GM12878 (cell line): ENCODE measurements around the gene USP5. TPM values are rescaled to one million over a fixed set of nuclear protein-coding genes. Genes with fewer than 3 reads are reported as not detected.

Experiments used
- ATAC-seq: fragments of 200-7000 bp; cut with Tn5 transposase; 3 replicates; pipeline ENCODE4 v1.9.1; 2020; ENCODE audit warnings: mild to moderate bottlenecking, moderate library complexity
- BruUV-seq: library from RNA; stranded (reverse); fragments of 400-500 nt; replicated peaks from 2 replicates; lab custom pipeline; 2021; lab: Mats Ljungman, UMichigan
- CTCF ChIA-PET: fragments of 300-600 bp; sonication (Branson Sonifier 250); formaldehyde crosslinking; extraction: SDS; loops from one replicate; lab custom pipeline; 2021; ENCODE audit warnings: inconsistent platforms; lab: Yijun Ruan, JAX
- POLR2A ChIA-PET: fragments of 350-600 bp; formaldehyde crosslinking; extraction: SDS; loops from one replicate; lab custom pipeline; 2021; ENCODE audit warnings: inconsistent platforms; lab: Charles Lee
- RAD21 ChIA-PET: fragments of 300-600 bp; sonication (Branson Sonifier 250); formaldehyde crosslinking; loops from one replicate; lab custom pipeline; 2023; ENCODE audit warnings: antibody characterized with exemption; ENCODE audit not compliant: unreplicated experiment; lab: Charles Lee
- SMC1A ChIA-PET: fragments of 300-600 bp; sonication (Branson Sonifier 250); formaldehyde crosslinking; loops from one replicate; lab custom pipeline; 2023; ENCODE audit not compliant: unreplicated experiment, uncharacterized antibody; lab: Charles Lee
- DNase-seq: peaks from one replicate; pipeline ENCODE4 v3.0.0-alpha.2; 2011; ENCODE audit warnings: low read depth, low spot score
- FAIRE-seq: peaks from 3 replicates; lab custom pipeline; 2011; peaks lifted over from hg19 to GRCh38; lab: Jason Lieb, UNC
- H2AFZ ChIP-seq: 2 replicates; pipeline ENCODE4 v1.6.0; 2011; ENCODE audit warnings: low read depth, low read length, control low read depth; ENCODE audit not compliant: control insufficient read depth
- H3K27ac ChIP-seq: 2 replicates; pipeline ENCODE4 v1.5.1; 2011; ENCODE audit warnings: control low read depth; ENCODE audit not compliant: control insufficient read depth, insufficient read depth
- H3K27me3 ChIP-seq, 2 experiments: replicated peaks in 1 of 2; 2 replicates each; pipeline versions ENCODE4 v1.6.0 to v1.6.1; 2011; ENCODE audit warnings: low read length in 1 of 2; ENCODE audit not compliant: control insufficient read depth in 2 of 2, insufficient read depth in 2 of 2
- H3K36me3 ChIP-seq, 2 experiments: 2 replicates each; pipeline ENCODE4 v1.5.1; 2011; ENCODE audit warnings: low read length in 1 of 2; ENCODE audit not compliant: control insufficient read depth in 2 of 2, insufficient read depth in 2 of 2
- H3K4me1 ChIP-seq: 2 replicates; pipeline ENCODE4 v1.6.1; 2011; ENCODE audit warnings: mild to moderate bottlenecking, low read length, moderate library complexity, mixed read lengths; ENCODE audit not compliant: control insufficient read depth, insufficient read depth
- H3K4me2 ChIP-seq: 2 replicates; pipeline ENCODE4 v1.6.0; 2011; ENCODE audit warnings: control low read depth; ENCODE audit not compliant: control insufficient read depth, insufficient read depth
- H3K4me3 ChIP-seq: fragments of 200-600 bp; sonication (generic); 2 replicates; pipeline ENCODE4 v1.5.1; 2016
- H3K79me2 ChIP-seq: 2 replicates; pipeline ENCODE4 v1.6.0; 2011; ENCODE audit warnings: low read length; ENCODE audit not compliant: control insufficient read depth, insufficient read depth
- H3K9ac ChIP-seq: 2 replicates; pipeline ENCODE4 v1.8.0; 2011; ENCODE audit warnings: low read length, control low read depth, mixed read lengths; ENCODE audit not compliant: control insufficient read depth, insufficient read depth
- H3K9me3 ChIP-seq: replicated peaks from 3 replicates; pipeline ENCODE4 v1.5.1; 2011; ENCODE audit warnings: mild to moderate bottlenecking, low read length; ENCODE audit not compliant: control insufficient read depth, insufficient read depth
- H4K20me1 ChIP-seq: 2 replicates; pipeline ENCODE4 v1.6.0; 2011; ENCODE audit not compliant: control insufficient read depth, insufficient read depth
- BACH1 ChIP-seq: fragments of 450-650 bp; IDR thresholded peaks from 2 replicates; pipeline ENCODE4 v1.6.1; 2017; ENCODE audit warnings: mild to moderate bottlenecking, borderline replicate concordance
- EED ChIP-seq: sonication (generic); IDR thresholded peaks from 2 replicates; pipeline ENCODE4 v1.6.1; 2016; ENCODE audit warnings: antibody characterized with exemption, low read depth
- ETV6 ChIP-seq, 2 experiments: fragments of 450-650 bp in 1 of 2; IDR thresholded peaks in 1 of 2; conservative IDR thresholded peaks in 1 of 2; 2 replicates each; pipeline ENCODE4 v1.6.1; 2014; ENCODE audit warnings: antibody characterized with exemption in 1 of 2, borderline replicate concordance in 1 of 2, low read depth in 1 of 2, mild to moderate bottlenecking in 1 of 2, moderate library complexity in 1 of 2
- IRF4 ChIP-seq: IDR thresholded peaks from 2 replicates; pipeline ENCODE4 v1.6.1; 2011; ENCODE audit warnings: low read depth, low read length
- MTA3 ChIP-seq: IDR thresholded peaks from 2 replicates; pipeline ENCODE4 v1.6.1; 2012; ENCODE audit warnings: low read length, inconsistent platforms, borderline replicate concordance
- SREBF1 ChIP-seq: IDR thresholded peaks from 2 replicates; pipeline ENCODE4 v1.6.1; 2012; ENCODE audit warnings: mild to moderate bottlenecking, low read length
- ZNF274 ChIP-seq: IDR thresholded peaks from one replicate; pipeline ENCODE4 v1.8.0; 2011; ENCODE audit not compliant: insufficient read length, insufficient read depth
- WGBS: methylation state at CpG from one replicate; pipeline ENCODE4 v1.1.6; 2016; ENCODE audit warnings: low lambda C conversion rate; ENCODE audit not compliant: insufficient replicate concordance, insufficient coverage; ENCODE audit errors: missing lambda C conversion rate; 5-methylcytosine and 5-hydroxymethylcytosine counted together
- in situ Hi-C: fragments of 300-500 bp; cut with MboI; formaldehyde crosslinking; loops from 9 replicates; pipeline ENCODE4 v1.14.3; 2018; ENCODE audit warnings: mixed read lengths
- intact Hi-C: fragments of 100-400 bp; cut with micrococcal nuclease; formaldehyde crosslinking; loops from one replicate; pipeline ENCODE4 v1.14.2; 2022; ENCODE audit not compliant: unreplicated experiment
- polyA plus RNA-seq, 11 experiments: library from polyadenylated mRNA; depleted of rRNA in 4 of 11; unstranded in 6 of 11; stranded (reverse) in 5 of 11; fragments of >200 nt; fragmentation: Nextera tagmentation in 4 of 11; fragmentation: Illumina TruSeq in 1 of 11; extraction: Ambion mirVana in 4 of 11; extraction: Trizol in 1 of 11; gene quantifications; 1 replicate in 1 of 11; 2 replicates in 10 of 11; pipeline versions ENCODE4 v1.2.1 to v1.2.3, GENCODE V29; 2011 to 2016; ENCODE audit warnings: inconsistent platforms in 2 of 11, missing spikeins in 2 of 11, low read depth in 1 of 11
- total RNA-seq, 4 experiments: library from RNA; depleted of rRNA in 3 of 4; stranded (reverse); fragments of >200 nt in 3 of 4; fragmentation: Illumina TruSeq in 1 of 4; extraction: Trizol in 1 of 4; gene quantifications; 2 replicates each; pipeline versions ENCODE4 v1.2.1 to v1.2.3, GENCODE V29; 2013 to 2021
- TF ChIP-seq, protein P1 (sequence below): fragments of 450-650 bp; IDR thresholded peaks from 2 replicates; pipeline ENCODE4 v1.6.1; 2018; ENCODE audit warnings: borderline replicate concordance, mild to moderate bottlenecking; ENCODE audit not compliant: partially characterized antibody

USP5 gene
- total and polyA plus RNA-seq, 10 of the 15 experiments (the other 5 are each of a cell fraction or from before 2014, with no cell fraction given) = 2.5 to 124 (median 74.6) TPM

DNA sequence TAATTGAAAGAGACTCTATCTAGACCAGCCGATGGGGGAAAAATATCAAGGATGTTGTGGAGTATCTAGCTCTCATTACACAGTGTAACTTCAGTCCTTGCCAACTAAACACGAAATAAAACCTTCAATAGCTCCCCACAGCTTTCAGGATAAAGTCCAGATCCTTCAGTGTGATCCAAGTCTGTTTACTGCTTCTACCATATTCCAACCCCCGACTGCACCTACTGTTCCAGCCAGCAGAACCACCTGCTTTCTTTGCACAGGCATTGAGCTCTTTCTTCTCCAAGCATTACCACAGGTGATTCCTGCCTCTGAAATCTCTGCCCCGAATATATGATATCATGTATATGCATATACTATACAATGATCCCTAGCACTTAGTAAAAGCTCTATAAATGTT, 50.5 kb downstream of the USP5 start:
- FAIRE-seq (no peak), DNase-seq (no peak)
- ChIA-PET SMC1A (interaction anchor here (0.8 kb wide), 1 partner anchor 9 kb away, joined by 3 read pairs; no protein-coding TSS in a partner anchor), RAD21 (interaction anchor here (0.8 to 1.5 kb wide), 2 partner anchors 27 to 33 kb away, joined by 3 to 4 read pairs; no protein-coding TSS in a partner anchor)
- 83% methylated on average over 4 of the region's 4 CpGs for WGBS
- no peaks in the 10 kb centered on the region for H3K27me3 ChIP-seq
- in situ Hi-C loops = no loop called here
- no peak overlapping the region for H3K9ac ChIP-seq
- intact Hi-C loops = no loop called here
- H3K4me3 ChIP-seq = no peak overlapping the region
- H3K4me1 ChIP-seq = peaks cover 7% of the 10 kb centered on the region; the same call in 1 of the 2 replicates
- no peak overlapping the region for H2AFZ ChIP-seq
- H3K27ac ChIP-seq = no peak overlapping the region
- no peaks in the 10 kb centered on the region for H3K9me3 ChIP-seq
- no TSS peak for BruUV-seq
- TF ChIP-seq EED (no peak), MTA3 (no peak), IRF4 (no peak), BACH1 (no peak)
- TF ChIP-seq, all 136 proteins: peak for 0
- CTCF ChIA-PET = interaction anchor here (0.8 to 2.6 kb wide), 5 partner anchors 9 to 33 kb away, joined by 3 to 15 read pairs (median 4); partner anchors contain the start of gene SPSB2
- no peaks in the 10 kb centered on the region for H3K36me3 ChIP-seq
- H3K4me2 ChIP-seq = no peak overlapping the region
- no peak for ATAC-seq
- no peaks in the 10 kb centered on the region for H4K20me1 ChIP-seq
- POLR2A ChIA-PET = interaction anchor here (0.9 to 1.3 kb wide), 3 partner anchors 9 to 30 kb away, joined by 3 to 4 read pairs (median 3); partner anchors contain the start of gene SPSB2
- H3K79me2 ChIP-seq = no peaks in the 10 kb centered on the region

DNA sequence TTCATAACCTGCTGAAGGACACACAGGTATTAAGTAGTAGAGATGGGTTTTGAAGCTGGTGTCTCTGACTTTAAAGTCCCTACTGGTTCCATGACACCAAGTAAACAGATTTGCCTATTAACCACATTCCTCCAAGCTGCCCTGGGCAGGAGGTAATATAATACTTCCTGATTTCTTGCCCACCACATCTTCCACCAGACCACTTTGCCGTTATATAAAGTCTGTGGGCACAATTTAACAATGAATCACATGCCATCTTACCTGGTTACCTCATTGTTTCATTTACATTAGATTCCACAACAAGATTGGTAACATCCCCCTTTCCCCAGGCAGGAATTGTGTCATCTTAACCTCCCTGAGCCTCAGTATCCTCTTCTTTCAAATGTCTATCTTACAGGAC, 51.8 kb downstream of the USP5 start:
- no peaks in the 10 kb centered on the region for H3K36me3 ChIP-seq
- SMC1A ChIA-PET = no interaction called here
- TF ChIP-seq ZNF274 = no peak
- TF ChIP-seq SREBF1 = no peak
- TF ChIP-seq, protein P1, sequence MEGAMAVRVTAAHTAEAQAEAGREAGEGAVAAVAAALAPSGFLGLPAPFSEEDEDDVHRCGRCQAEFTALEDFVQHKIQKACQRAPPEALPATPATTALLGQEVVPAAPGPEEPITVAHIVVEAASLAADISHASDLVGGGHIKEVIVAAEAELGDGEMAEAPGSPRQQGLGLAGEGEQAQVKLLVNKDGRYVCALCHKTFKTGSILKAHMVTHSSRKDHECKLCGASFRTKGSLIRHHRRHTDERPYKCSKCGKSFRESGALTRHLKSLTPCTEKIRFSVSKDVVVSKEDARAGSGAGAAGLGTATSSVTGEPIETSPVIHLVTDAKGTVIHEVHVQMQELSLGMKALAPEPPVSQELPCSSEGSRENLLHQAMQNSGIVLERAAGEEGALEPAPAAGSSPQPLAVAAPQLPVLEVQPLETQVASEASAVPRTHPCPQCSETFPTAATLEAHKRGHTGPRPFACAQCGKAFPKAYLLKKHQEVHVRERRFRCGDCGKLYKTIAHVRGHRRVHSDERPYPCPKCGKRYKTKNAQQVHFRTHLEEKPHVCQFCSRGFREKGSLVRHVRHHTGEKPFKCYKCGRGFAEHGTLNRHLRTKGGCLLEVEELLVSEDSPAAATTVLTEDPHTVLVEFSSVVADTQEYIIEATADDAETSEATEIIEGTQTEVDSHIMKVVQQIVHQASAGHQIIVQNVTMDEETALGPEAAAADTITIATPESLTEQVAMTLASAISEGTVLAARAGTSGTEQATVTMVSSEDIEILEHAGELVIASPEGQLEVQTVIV = no peak
- no peak for TF ChIP-seq ETV6 (conservative IDR thresholded peaks at IDR 0.05 in 1 of 2, IDR thresholded peaks at IDR 0.05 in 1 of 2; ENCODE audit: borderline replicate concordance in 1 of 2, low read depth in 1 of 2)
- TF ChIP-seq, all 136 proteins: peak for 0
- ATAC-seq (no peak), FAIRE-seq (no peak), DNase-seq (no peak)
- Histone ChIP-seq H3K27ac (no peak overlapping the region), H3K9ac (no peak overlapping the region), H3K4me2 (no peak overlapping the region), H3K4me3 (no peak overlapping the region), H3K79me2 (no peaks in the 10 kb centered on the region), H2AFZ (peak overlapping the region; percentile 84; the same call in 1 of the 2 replicates), H4K20me1 (no peaks in the 10 kb centered on the region), H3K9me3 (no peaks in the 10 kb centered on the region), H3K4me1 (peaks cover 7% of the 10 kb centered on the region; the same call in 1 of the 2 replicates), H3K27me3 (no peaks in the 10 kb centered on the region)
- RAD21 ChIA-PET = no interaction called here
- no TSS peak for BruUV-seq
- 4% methylated on average over 1 of the region's 1 CpG for WGBS
- CTCF ChIA-PET = interaction anchor here (1.4 to 2.6 kb wide), 3 partner anchors 10 to 34 kb away, joined by 4 to 15 read pairs (median 4); no protein-coding TSS in a partner anchor
- intact Hi-C loops (loop anchor here (1.0 kb wide), 1 partner anchor 12 kb away; no protein-coding TSS in a partner anchor), in situ Hi-C loops (no loop called here)
- POLR2A ChIA-PET = interaction anchor here (0.6 to 1.2 kb wide), 3 partner anchors 13 to 123 kb away, joined by 3 to 4 read pairs (median 3); no protein-coding TSS in a partner anchor
